NOMO-1 treated with dmso at 0.1 percent for 144 hours (cell line): ENCODE data around the gene GPC6.

ENCODE experiments used
- DNase-seq: peaks from one replicate; lab custom pipeline; 2025; ENCODE audit not compliant: unreplicated experiment; lab: John Stamatoyannopoulos, UW

Gene GPC6

GRCh38 chr13:93955904-93956303 is 729.3 kb downstream of the GPC6 start:
- DNase-seq = no peak

DNA sequence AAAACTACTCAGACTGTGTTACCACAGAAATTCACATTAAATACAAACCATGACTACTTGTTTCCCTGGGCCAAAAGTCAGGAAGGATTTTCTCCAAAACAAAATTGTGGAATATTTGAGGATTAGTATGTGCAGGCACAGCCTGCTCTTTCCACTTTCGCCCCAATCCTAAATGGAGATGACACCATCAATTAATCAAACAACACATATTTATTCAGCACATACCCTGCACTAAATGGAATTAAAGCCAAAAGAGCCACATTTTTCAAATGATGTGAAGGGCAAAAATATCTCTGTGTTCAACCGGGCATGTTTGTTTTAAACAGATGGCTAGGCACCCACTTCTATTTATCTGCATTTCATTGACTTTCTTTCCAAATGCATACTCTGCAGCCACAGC is 729.8 kb downstream of the GPC6 start:
- DNase-seq = no peak

GRCh38 chr13:93957371-93957770 is 730.8 kb downstream of the GPC6 start:
- DNase-seq = no peak

GRCh38 chr13:93959796-93960533 is 733.4 kb downstream of the GPC6 start:
- no peak for DNase-seq

DNA sequence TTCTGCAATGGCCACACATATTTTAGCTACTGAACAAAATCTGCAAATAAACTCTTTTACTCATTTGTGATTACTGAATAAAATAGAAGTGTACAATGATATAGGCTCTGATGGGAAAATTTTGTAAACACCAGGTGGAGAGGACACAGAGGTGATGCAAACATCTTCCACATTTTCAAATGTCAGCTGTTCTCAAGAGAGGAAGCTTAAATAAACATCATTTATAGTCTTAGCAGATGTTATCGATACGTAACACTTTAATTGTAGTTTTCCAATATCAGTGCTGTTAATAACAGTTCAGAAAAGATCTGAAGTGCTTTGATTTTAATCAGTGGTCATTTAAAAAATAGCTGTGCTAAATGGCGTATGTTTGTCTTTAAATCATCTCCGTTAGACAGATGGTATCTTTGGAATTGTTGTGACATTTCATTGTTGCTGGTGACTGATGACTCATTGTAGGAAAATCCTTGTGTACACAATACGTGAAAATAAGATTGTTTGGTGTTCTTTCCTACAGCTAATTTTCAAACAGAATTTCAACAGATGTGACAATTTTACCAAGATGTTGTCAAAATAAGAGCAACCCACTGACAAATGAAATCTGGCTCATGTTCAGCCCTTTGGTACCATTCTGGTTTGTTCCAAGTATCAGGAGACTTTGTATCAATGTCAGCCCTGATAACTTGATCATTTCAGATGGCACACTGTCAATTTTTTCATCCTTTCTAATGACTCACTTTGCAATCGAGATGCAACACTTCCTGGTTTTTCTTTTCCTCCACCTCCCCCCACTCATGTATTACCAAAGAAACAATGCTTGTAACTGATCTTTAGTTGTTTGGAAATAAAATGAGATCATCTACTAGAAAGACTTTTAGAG is 736.9 kb downstream of the GPC6 start:
- DNase-seq = no peak

- no peak for DNase-seq
Measured at GRCh38 chr13:93964146-93964512, 737.5 kb downstream of the GPC6 start.

DNA sequence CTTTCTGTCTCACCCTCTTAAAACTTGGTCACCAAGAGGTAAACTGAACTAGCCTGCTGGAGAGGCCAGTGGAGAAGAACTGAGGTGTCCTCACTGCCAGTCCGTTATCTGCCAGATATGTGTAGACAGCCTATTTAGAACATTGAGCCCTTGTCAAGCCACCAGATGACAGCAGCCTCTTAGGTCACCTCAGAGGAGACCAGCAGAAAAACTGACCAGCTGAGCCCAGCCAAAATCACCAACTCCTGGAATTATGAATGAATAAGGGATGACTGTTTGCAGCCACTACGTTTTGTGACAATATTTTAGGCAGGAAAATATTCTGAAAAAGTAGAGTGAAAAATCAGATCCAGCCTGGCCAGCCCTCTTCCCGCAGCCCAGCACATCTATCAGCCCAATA is 739.0 kb downstream of the GPC6 start:
- no peak for DNase-seq

GRCh38 chr13:93966267-93966936 is 739.8 kb downstream of the GPC6 start:
- no peak for DNase-seq

DNA sequence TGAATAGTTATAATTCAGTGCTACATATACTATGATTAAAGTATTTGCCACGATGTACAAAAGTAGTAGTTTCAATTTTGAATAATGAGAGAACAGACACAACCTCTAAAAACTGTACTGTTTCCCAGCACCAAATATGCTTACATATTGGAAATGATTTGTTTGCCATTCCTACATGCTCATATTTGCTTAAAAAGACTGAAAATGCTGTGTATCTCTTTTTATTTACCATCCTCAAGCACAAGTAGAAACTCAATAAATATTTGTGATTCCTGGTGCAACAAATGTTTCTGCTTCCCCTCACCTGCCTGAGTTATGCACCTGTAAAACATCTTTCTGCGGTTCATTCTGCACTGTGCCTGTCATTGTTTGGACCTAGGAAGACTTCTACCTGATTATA is 740.7 kb downstream of the GPC6 start:
- DNase-seq = no peak

DNA sequence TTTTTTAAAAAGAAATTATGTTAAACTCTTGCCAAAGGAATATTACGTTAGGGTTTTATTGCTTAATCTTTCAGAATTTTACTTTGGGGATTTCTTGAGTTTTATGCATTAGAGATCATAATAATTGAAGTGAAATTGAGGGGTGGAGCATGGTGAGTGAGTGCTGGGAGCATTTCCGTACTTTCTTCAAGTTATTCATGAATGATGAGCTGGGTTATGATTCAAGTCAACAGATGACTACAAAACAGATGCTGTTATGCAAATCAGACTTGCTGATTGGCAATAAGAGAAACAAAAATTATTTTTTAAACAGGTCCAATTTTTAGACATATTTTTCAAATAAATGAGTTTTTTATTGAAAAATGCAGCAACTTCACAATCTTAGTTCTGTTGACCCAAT is 748.6 kb downstream of the GPC6 start:
- no peak for DNase-seq

GRCh38 chr13:93976528-93976927 is 749.9 kb downstream of the GPC6 start:
- DNase-seq = no peak

- no peak for DNase-seq
Measured at GRCh38 chr13:93977986-93978385, 751.4 kb downstream of the GPC6 start.

DNA sequence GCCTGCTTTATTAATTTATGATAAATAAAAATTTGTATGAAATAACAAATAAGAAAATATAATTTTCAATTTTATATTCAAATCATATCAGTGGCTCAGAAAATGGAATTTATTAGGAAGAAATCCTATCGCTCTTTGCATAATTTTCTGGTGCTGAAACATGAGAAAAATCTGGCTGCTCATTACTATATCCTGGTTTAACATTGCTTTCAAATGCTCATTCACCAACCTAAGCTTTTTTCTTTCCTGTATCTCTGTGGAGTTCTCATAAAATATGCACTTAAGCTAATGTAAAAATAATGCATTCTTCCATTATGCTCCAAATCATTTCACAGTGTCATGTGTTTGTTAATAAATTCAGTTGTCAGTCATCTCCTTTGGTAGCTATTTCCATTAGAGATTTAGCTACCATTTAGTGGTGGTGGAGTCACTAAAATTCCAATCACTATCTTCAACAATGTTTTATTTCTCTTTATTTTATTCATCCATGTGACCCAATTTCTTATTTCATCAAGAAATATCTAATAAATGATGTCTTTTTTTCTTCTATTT is 754.9 kb downstream of the GPC6 start:
- no peak for DNase-seq

DNA sequence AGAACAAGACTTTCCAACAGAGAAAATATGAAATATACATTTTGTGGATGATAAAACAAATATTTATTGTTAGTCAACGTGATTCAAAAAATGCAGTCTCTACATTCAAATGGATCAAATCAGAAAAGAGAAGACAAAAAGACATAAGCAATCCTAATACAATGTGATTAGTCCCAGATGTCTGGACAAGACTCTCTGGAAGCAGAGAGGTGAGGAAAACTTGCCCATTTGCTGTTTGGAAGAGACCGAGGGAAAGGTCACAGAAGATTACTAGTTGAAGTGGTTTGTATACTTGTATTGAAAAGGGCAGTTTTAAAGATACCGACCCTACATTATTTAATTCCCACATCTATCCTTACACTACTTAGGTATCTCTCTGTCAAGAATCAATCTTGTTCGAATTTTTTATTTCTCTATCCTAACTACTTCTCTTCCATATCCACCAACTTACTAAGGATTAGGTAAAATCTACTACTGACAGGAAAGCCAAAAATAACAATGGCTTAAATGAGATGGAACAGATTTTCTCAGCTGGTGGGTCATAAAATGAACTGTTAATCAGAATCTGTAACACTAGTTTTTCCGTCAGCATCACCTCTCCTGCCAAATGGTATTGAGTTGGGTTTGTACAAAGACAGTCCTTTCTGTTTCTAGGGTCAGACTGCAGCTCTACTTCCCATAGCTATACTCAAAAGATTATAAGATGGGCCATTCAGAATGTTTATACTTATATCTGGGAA is 755.7 kb downstream of the GPC6 start:
- no peak for DNase-seq

DNA sequence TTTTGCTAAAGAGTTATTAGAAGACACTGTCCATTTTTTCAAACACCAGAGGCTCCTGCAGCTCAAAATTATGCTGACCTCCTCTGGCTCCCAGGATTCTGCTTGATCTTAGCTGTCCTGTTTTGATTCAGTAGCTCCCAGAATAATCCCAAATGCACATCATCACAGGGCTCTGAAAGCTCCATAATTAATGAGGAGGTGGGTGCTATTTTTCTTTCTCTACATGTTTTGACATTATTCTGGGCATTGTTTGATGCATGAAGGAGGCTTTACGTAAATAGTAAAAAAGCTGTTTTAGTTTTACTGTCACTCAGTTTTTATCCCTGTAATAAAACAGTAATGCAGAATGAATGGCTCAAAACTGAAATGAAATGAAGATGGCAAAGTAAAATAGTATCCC is 757.4 kb downstream of the GPC6 start:
- no peak for DNase-seq

DNA sequence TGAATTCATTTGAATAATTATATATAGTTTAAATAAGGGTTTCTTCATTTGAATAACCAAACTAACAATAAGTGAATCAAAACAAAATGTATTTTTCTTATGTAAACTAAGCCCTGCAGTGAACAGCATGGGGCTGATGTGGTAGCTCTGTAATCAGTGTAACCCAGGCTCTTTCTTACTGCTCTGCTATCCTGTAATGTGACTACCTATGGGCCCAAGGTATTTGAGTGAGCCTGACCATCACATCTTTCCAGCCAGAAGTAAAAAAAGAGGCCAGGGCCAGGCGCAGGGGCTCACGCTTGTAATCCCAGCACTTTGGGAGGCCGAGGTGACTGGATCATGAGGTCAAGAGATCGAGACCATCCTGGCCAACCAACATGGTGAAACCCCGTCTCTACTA is 758.3 kb downstream of the GPC6 start:
- DNase-seq = no peak

- no peak for DNase-seq
Measured at GRCh38 chr13:93987458-93987857, 760.9 kb downstream of the GPC6 start.

DNA sequence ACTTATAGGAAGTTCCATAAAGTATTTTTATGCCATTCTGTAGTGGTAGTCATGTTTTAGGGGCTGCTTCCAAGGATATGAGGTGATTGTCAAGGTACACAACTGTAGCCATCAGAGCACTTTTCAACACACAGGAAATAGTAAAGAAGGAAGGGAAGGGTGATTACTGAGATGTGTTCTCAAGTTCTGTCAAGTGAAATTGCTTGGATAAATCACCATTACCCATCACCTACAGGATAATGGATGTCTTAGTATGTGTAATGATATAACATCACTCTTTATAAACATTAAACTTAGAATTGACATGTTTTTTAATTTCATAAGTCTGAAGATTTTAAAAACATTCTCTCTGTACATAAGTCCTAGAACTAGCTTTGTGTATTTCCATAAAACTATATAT is 765.0 kb downstream of the GPC6 start:
- no peak for DNase-seq

- no peak for DNase-seq
Measured at GRCh38 chr13:93996481-93996880, 769.9 kb downstream of the GPC6 start.

GRCh38 chr13:94006296-94006695 is 779.7 kb downstream of the GPC6 start:
- DNase-seq = no peak

GRCh38 chr13:94007072-94007471 is 780.5 kb downstream of the GPC6 start:
- no peak for DNase-seq
